Peyer's patch (tissue), 4 donors: Measurements from ENCODE around the gene ZNF576. TPM values are rescaled to one million over a fixed set of nuclear protein-coding genes. Genes with fewer than 3 reads are reported as not detected.
"Not testable (repeated sequence)": the region's sequence is repeated elsewhere in the genome, so short reads cannot be mapped to it uniquely, and the experiment has no call there.

Source experiments
- DNase-seq, 3 donors: peaks; one replicate each; pipeline ENCODE4 v3.0.0-alpha.2; 2017 to 2019
- H3K27ac ChIP-seq, 4 donors: fragments of 200-600 bp; sonication (generic); one replicate each; pipeline ENCODE4 v1.5.1; 2016 to 2019
- H3K27me3 ChIP-seq, 2 donors: fragments of 200-600 bp; sonication (generic); one replicate each; pipeline ENCODE4 v1.5.1; 2019
- H3K36me3 ChIP-seq, 3 donors: fragments of 200-600 bp; sonication (generic); one replicate each; pipeline ENCODE4 v1.5.1; 2016 to 2019
- H3K4me1 ChIP-seq, 4 donors: fragments of 200-600 bp; sonication (generic); one replicate each; pipeline ENCODE4 v1.5.1; 2016 to 2019
- H3K4me3 ChIP-seq, 4 donors: fragments of 200-600 bp; sonication (generic); 1 replicate in 3 of 4; 2 replicates in 1 of 4; pipeline ENCODE4 v1.5.1; 2016 to 2019; ENCODE audit warnings: mild to moderate bottlenecking in 1 of 4
- H3K9me3 ChIP-seq, 4 donors: fragments of 200-600 bp; sonication (generic); one replicate each; pipeline ENCODE4 v1.5.1; 2016 to 2019; ENCODE audit warnings: mild to moderate bottlenecking in 1 of 4
- POLR2A ChIP-seq, 2 donors: fragments of 450-650 bp; IDR thresholded peaks; one replicate each; pipeline ENCODE4 v1.5.1; 2017; ENCODE audit warnings: antibody characterized with exemption in 2 of 2, mild to moderate bottlenecking in 2 of 2, moderate library complexity in 2 of 2
- total RNA-seq, 4 donors: library from RNA; depleted of rRNA; stranded (reverse); fragments of >200 nt; gene quantifications; one replicate each; pipeline ENCODE4 v1.1.0, GENCODE V29; 2016
- TF ChIP-seq, protein P1 (sequence below), 6 experiments: fragments of 450-650 bp in 4 of 6; fragments of 200-600 bp in 2 of 6; sonication (generic) in 1 of 6; IDR thresholded peaks; one replicate each; pipeline ENCODE4 v1.5.1; 2017 to 2019; ENCODE audit warnings: antibody characterized with exemption in 6 of 6, mild to moderate bottlenecking in 3 of 6, moderate library complexity in 1 of 6

The ZNF576 gene
- total RNA-seq, 4 donors from 2014 or later: 6.6 to 21.9 (median 16.5) TPM

DNA sequence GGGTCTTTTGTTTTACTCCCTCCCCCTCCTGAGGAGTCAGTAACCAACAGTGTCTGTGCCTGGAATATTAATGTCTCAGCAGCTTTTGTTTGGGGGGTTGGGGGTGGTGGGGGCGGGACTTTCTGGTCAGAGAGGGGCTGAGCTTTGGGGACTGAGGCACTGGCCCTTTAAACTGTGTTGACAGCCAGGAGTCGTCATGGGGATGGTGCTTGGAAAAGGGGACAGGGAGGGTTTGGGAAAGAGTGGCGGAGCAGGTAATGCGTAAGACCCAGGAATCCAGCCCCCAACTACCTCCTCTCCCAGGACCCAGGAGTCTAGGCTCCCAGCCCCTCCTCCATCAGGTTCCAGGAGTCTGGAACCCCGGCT, 38.1 kb downstream of the ZNF576 start:
- Histone ChIP-seq H3K4me3 (no peak overlapping the region), H3K27ac (no peak overlapping the region), H3K4me1 (peaks cover 0 to 6% (median 0%) of the 10 kb centered on the region in 4 donors), H3K9me3 (no peaks in the 10 kb centered on the region), H3K36me3 (no peaks in the 10 kb centered on the region), H3K27me3 (no peaks in the 10 kb centered on the region)
- no peak for DNase-seq
- no peak for TF ChIP-seq POLR2A (IDR thresholded peaks at IDR 0.05)

DNA sequence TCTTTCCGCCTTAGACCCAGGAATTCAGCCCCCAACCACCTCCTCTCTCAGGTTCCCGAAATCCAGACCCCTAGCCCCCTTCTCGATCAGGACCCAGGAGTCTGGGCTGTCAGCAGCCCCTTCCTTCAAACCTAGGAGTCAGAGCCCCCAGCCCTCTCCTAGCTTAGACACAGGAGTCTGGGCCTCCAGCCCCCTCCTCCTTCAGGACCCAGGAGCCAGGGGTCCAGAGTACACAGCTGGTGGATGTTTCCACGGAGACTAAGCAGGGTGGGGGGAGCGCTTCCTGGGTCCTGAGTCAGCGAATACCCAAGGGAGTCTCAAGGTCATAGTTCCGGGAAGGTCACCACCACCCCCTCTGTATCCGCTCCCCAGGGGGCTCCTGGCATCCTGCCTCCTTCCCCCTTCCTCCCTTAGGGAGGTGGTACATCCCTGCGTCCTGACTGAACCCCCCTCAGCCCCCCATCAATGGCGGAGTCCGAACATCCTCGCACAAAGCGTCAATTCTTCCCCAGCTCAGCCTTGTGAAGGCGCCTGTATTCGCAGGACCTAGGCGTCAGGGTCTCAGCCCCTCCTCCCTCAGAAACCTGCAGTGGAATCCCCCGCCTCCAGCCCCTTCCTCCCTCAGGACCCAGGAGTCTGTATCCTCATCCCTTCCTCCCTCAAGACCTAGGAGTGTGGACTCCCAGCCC, 38.6 kb downstream of the ZNF576 start:
- DNase-seq: no peak
- no peak for TF ChIP-seq POLR2A (IDR thresholded peaks at IDR 0.05)
- TF ChIP-seq, protein P1, sequence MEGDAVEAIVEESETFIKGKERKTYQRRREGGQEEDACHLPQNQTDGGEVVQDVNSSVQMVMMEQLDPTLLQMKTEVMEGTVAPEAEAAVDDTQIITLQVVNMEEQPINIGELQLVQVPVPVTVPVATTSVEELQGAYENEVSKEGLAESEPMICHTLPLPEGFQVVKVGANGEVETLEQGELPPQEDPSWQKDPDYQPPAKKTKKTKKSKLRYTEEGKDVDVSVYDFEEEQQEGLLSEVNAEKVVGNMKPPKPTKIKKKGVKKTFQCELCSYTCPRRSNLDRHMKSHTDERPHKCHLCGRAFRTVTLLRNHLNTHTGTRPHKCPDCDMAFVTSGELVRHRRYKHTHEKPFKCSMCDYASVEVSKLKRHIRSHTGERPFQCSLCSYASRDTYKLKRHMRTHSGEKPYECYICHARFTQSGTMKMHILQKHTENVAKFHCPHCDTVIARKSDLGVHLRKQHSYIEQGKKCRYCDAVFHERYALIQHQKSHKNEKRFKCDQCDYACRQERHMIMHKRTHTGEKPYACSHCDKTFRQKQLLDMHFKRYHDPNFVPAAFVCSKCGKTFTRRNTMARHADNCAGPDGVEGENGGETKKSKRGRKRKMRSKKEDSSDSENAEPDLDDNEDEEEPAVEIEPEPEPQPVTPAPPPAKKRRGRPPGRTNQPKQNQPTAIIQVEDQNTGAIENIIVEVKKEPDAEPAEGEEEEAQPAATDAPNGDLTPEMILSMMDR (IDR thresholded peaks at IDR 0.05): no peak
- no peaks in the 10 kb centered on the region for H3K36me3 ChIP-seq
- H3K27me3 ChIP-seq: no peaks in the 10 kb centered on the region
- H3K4me3 ChIP-seq: no peak overlapping the region
- H3K4me1 ChIP-seq: peaks cover 0 to 7% (median 1%) of the 10 kb centered on the region in 4 donors
- H3K9me3 ChIP-seq: no peaks in the 10 kb centered on the region
- no peak overlapping the region for H3K27ac ChIP-seq

DNA sequence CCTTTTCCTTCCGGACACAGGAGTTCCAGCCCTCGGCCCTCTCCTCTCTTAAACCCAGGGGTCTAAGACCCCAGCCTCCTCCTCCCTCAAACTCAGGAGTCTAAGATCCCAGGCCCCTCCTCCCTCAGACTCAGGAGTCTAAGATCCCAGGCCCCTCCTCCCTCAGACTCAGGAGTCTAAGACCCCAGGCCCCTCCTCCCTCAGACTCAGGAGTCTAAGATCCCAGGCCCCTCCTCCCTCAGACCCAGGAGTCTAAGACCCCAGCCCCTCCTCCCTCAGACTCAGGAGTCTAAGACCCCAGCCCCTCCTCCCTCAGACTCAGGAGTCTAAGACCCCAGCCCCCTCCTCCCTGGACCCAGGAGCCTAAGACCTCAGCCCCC, 39.2 kb downstream of the ZNF576 start:
- H3K4me3 ChIP-seq, H3K27ac ChIP-seq, H3K27me3 ChIP-seq, H3K36me3 ChIP-seq, DNase-seq, H3K9me3 ChIP-seq: not testable (repeated sequence)
- peaks cover 0 to 13% (median 6%) of the 10 kb centered on the region in 4 donors for H3K4me1 ChIP-seq

DNA sequence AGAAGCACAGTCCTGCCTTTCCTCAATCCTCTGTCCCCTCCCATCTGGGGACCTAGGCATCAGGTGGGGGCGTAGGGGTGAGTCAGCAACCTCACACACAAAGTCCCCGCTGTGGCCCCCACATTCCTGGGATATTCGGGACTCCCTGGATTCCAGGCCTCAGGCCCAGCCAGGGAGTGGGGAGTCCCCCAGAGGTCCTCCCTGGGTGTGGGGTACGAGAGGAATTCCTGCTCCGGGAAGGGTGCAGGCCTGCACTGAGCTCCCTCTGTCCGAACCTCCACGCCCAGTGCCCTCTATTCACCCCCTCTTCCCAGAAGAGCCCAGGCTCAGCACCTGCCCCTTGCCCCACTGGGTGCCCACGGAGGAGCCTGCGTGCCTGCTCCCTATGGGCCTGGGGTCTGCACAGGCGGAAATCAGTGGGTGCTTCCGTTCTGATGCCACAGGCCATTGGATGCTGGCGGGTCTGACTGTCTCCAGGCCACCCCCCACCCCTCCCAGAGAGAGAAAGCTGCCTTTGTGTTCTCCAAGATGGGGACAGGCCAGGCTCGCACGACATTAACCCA, 39.8 kb downstream of the ZNF576 start:
- H3K36me3 ChIP-seq: no peaks in the 10 kb centered on the region
- H3K4me3 ChIP-seq: no peak overlapping the region
- H3K27ac ChIP-seq: peak overlapping the region in 1 of 4 donors; percentile 17
- no peaks in the 10 kb centered on the region for H3K27me3 ChIP-seq
- no peak for DNase-seq
- H3K9me3 ChIP-seq: no peaks in the 10 kb centered on the region
- H3K4me1 ChIP-seq: peaks cover 0 to 13% (median 6%) of the 10 kb centered on the region in 4 donors
- no peak for TF ChIP-seq POLR2A (IDR thresholded peaks at IDR 0.05)
- TF ChIP-seq, protein P1 (IDR thresholded peaks at IDR 0.05): no peak

DNA sequence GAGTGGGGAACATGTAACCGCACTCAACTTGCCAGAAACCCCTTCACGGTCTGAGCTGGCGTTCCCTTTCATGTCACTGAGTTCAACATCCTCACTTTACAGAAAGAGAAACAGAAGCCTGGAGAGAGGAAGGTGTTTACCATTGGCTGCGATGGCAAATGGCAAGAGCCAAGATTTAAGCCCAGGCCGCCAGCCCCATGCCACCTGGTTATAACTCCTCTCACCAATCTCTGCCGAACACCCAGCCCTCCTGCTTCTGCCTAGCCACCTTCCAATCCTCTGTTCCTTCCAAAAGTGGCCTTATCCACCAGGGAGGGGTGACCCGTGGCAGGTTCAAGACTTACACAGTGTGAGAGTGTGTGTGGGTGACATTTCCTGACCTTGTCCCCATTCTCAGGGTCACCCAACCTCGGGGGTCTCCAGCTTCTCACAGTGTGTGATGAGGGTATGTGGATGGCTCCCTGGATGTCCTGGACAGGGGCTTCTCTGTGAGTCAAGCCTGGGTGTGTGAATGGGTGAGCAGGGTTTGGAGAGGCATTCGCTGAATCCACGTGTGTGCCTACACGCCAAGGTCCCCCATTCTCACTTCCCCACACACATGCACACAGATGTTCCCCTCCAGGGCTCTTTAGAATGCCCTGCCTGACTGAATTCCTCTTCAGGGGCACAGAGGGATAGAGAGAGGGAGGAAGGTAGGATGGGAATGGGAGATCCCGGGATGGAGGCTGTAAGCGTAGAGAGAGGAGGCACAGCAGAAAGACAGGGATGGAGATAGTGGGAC, 42.0 kb downstream of the ZNF576 start:
- H3K27ac ChIP-seq: no peak overlapping the region
- no peak for DNase-seq
- peaks cover 0 to 13% (median 6%) of the 10 kb centered on the region in 4 donors for H3K4me1 ChIP-seq
- no peaks in the 10 kb centered on the region for H3K36me3 ChIP-seq
- H3K9me3 ChIP-seq: no peaks in the 10 kb centered on the region
- no peak for TF ChIP-seq POLR2A (IDR thresholded peaks at IDR 0.05)
- TF ChIP-seq, protein P1 (IDR thresholded peaks at IDR 0.05): no peak
- H3K4me3 ChIP-seq: no peak overlapping the region
- no peaks in the 10 kb centered on the region for H3K27me3 ChIP-seq

DNA sequence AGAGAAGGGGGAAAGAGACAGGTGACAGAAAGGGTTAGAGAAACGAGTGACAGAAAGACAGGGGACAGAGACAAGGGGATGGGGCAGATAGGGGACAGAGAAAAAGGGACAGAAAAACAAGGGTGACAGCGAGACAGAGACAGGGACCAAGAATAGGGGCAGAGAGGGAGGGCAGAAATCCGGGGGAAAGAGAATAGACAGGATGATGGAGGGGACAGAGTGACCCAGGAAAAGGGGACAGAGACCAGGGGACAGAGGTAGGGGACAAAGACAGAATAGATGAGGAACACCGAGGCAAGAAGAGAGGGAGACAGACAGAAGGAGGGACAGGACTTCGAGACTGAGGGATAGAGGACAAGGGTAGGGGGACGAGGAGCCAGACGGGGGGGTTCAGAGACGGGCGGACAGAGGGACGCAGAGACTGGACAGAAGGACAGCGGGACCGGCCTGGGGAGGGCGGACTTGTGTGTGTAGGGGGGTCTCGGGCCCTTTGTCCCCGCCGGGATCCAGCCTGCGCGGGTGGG, 42.7 kb downstream of the ZNF576 start:
- H3K27me3 ChIP-seq: no peaks in the 10 kb centered on the region

More for the DNA sequence above, 42.7 kb downstream of the ZNF576 start:
- Histone ChIP-seq H3K27ac (no peak overlapping the region), H3K9me3 (no peaks in the 10 kb centered on the region), H3K36me3 (no peaks in the 10 kb centered on the region), H3K4me3 (peak overlapping the region; percentile 15 to 64 (median 58)), H3K4me1 (peaks cover 0 to 13% (median 6%) of the 10 kb centered on the region in 4 donors)
- TF ChIP-seq POLR2A (IDR thresholded peaks at IDR 0.05): no peak
- TF ChIP-seq, protein P1 (IDR thresholded peaks at IDR 0.05): no peak
- DNase-seq: no peak
